ENCODE data around the gene TMEM18. TPM values are rescaled to one million over a fixed set of nuclear protein-coding genes. Genes with fewer than 3 reads are reported as not detected.
A peak's percentile ranks its signal among the peaks of the same experiment; 100 is the strongest.

The TMEM18 gene
- total RNA-seq, 1 donor from 2014 or later, result 18.0 TPM

DNA sequence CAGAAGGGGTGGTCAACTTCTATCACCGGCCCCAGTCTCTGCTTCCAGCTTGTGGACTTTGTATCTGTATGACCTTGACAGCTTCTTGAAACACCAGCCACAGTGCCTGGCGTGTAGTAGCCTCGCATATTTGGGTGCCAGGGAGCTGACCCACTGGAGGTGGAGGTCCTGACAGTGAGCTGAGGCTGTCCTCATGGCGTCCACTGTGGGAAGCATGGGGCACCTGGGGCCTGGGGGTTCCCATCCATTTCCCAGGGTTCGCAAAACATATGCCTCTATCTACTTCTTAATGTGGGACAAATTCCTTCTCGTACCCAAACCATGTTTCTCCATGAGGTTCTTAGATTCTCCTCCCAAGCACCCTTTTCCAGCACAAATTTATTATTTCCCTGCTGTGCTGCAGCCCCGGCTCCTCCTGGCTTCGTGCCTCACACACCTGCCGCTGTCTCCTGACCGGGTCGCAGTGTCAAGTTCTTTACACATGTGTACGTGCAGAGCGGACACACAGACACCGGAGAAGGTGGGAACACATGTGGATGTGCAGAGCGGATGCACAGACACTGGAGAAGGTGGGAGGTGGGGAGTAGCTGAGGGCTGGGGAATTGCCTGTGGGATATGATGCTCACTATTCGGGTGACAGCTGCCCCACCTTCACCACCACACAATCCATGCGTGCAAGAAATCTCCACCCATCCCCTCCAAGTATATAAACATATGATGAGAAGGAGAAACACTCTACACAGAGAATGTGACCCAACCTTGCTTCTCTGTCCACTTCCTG, 23.4 kb downstream of the TMEM18 start:
- no peak for DNase-seq (ENCODE audit: low read depth)

DNA sequence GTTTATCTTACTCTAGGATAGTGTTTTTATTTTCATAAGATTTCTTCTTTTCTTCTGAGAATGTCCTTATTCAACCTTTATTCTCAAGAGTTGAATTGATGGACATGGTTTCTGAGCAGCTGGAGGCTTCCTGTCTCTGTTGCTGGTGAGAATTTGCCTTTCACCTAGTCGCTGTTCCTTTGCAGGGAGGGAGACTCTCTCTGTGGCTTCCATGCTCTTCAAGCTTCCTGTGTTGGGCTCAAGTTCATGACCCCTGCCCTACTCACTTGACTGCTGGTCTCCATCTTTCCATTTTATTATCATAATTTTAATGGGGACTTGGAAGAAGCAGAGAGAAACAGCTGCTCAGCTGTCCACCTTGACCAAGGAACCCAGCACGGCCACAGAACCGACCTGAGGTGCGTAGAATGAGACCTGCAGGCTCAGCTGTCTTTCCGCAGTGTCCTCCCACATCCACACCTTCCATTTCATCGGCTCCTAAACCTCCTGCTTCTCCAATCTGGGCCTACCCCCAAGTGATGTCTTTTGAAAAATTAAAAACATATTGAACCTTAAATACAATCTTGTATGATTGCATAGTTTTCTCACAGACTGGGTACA, 24.2 kb downstream of the TMEM18 start:
- DNase-seq (ENCODE audit: low read depth), result no peak

DNA sequence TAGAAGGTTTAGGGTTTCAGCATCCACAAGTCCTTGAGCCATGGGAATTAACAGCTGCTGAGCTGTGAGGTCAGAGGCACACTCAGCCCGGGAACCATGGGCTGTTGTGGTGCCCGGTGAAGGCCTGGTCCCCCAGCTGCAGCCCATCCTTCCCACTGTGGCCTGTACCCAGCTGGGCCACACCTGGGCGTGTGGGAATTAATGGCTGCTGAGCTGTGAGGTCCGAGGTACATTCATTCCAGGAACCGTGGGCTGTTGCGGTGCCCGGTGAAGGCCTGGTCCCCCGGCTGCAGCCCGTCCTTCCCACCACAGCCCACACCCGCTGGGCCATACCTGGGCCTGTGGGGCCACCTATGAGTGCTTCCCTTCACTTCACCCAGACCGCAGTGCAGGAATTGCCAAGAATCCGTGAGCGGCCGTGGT, 25.2 kb downstream of the TMEM18 start:
- peak; percentile 64 for DNase-seq (ENCODE audit: low read depth)

DNA sequence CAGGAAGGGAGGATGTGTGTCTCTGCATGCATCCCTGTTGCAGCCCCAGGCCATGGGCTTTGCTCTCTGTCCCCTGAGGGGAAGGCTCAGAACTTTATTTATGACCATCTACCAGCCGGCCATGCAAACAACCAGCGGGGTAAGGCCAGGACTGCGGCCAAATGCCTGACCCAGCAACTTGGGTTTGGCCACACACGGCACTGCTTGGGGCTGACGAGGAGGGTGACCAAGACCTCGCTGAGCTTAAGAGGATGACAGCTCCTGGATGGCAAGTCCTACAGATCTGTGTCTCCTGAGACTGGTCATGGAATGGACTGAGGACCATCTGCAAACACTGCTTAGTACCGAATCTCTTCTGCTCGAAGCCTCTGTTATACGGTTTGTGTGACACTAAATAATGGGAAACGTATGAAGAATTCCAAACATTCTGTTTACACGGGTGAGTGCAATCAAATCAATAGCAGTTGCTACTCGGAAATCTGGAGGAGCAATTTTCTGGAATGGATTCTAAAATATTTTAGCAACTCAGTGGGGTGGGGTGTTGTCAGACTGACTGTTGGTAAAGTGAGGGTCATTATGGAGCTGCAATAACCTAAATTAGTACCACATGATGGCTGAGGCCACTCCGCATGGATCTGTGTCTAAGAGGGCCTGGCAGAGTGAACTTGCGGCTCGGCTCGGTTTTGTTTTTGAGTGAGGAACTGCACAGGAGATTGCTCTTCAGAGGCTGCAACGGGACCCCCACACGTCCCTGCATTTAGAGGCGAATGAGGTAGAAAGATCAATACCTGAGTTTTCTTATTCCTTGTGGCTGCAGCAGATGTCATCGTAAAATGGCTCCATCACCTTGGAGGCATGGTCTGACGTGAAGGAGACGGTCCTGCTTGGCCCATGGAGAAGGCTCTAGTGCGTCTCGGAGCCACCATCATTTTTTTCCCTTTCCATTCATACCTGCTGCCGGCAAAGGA, 26.6 kb downstream of the TMEM18 start:
- DNase-seq (ENCODE audit: low read depth), result no peak

DNA sequence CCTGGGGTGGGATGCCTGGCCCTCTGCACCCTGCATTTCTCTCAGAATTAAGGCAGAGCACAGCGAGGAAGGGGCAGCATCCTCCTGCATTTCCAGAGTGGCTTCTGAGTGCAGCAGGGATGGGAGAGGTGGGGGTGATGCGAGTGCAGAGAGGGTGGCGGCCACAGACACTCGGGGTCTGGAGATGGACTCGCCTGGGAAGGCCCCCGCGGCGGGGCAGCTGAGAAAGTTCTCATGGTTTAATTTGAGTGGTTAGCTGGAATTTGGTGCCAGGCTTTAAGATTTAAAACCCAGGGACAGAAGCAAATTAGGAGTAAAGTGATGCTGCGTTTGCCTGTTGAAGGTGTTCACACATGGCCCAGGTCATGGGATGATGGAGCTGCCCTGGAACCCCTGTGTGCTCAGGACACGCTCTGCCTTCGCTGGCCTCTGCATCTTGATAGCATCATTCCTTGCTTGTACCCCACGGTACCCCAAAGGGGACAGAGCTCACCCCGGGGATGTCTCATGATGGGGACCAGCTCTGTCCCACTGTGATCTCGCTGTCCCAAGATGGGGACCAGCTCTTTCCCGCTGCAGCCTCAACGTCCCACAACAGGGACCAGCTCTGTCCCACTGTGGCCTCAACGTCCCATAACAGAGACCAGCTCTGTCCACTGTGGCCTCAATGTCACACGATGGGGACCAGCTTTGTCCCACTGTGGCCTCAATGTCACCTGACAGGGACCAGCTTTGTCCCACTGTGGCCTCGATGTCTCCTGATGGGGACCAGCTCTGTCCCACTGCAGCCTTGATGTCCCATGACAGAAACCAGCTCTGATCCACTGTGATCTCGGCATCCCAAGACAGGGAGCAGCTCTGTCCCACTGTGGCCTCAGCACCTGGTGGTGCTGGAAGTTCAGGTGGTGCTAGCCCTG, 27.5 kb downstream of the TMEM18 start:
- DNase-seq (ENCODE audit: low read depth), result no peak

DNA sequence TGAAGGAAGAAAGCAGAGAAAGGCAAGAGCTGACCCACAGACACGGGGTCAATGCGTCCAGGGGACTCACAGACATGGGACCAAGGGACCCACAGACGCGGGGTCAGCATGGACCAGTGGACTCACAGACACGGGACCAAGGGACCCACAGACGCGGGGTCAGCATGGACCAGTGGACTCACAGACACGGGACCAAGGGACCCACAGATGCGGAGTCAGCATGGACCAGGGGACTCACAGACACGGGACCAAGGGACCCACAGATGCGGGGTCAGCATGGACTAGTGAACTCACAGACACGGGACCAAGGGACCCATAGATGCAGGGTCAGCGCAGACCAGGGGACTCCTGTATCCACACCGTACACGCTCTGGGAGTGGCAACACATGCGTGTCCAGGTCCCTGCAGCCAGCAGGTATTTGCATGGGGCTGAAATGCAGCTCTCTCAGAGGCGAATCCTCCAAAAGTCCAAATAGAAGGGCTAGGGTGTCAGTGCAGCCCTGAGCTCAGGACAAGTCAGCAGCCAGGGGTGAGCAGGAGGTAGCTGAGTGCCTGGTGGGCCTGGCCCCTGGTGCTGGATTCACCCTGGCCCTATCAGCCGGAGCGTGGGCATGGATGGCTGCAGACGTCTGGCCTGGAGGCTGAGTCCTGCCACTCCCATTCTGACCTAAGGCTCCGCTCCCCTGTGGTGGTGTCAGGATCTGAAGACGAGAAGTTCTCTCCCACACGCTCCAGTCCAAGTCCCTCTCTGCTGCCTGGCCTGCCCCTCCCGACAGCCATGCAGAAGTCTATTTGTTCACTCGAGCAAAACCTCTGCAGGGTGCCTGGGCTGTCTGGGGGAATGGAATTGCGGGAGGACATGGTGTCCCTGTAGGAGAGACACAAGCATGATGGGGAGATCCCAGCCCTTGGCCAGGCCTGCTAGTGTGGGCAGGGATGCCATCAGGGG, 28.5 kb downstream of the TMEM18 start:
- no peak for DNase-seq (ENCODE audit: low read depth)

DNA sequence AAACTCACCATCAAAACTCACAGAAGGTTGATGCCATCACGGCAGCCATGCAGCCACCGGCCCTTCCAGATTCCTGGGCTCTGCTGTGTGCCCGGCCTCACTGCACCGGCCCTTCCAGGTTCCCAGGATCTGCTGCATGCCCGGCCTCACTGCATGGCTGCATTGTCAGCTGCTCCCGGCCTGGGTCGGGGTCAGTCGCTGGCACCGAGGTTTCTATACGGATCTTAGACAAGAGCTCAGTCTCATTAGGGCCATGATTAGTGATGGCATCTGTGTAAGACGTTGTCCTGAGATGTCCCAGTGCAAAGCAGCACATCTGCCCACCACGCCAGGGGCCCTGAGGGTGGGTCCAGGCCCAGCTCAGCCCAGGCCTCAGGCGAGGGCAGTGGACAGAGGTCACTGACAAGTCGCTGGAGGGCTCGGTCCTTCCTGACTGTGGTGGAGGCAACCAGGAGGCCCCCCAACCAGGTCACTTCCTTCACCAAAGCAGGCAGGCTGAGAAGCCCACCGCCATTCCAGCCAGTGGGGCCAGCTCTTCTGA, 29.4 kb downstream of the TMEM18 start:
- DNase-seq (ENCODE audit: low read depth), result no peak

GRCh38 chr2:647003-647560, 30.1 kb downstream of the TMEM18 start:
- DNase-seq (ENCODE audit: low read depth), result no peak

DNA sequence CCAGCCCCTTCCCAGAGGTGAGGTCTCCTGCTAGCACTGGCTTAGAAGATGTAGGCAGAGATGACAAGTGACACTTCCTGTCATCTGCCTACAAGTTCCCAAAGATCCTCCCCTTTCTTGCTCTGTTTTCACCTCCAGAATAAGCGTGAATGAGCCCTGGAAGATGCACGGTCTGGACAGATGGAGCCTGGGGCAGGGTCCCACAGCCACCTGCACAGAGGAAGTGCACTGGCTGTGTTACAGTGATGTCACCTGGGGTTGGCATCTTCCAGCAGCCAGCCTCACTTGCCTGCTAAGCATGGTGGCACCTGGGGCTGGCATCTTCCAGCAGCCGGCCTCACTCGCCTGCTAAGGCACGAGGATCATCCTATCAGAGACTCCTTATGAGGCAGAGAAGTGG, 32.3 kb downstream of the TMEM18 start:
- no peak for DNase-seq (ENCODE audit: low read depth)

DNA sequence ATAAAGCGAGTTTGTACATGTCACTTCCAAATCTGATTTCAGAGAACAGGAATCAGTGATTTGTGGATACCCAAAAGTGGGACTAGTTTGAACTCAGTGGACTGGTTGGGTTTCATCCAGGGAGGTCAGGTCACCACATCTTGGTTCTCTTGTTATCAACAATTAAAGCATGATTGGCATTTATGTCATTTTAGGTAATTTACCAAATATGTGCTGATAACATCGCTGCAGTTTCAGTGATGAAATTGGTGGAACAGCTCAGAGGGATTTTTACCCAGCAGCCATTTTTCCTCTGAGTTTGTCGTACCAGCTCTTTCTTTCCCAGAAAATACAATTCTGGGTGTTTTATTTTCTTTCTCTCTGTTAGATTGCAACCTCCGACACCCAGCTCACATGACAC, 33.4 kb downstream of the TMEM18 start:
- no peak for DNase-seq (ENCODE audit: low read depth)

DNA sequence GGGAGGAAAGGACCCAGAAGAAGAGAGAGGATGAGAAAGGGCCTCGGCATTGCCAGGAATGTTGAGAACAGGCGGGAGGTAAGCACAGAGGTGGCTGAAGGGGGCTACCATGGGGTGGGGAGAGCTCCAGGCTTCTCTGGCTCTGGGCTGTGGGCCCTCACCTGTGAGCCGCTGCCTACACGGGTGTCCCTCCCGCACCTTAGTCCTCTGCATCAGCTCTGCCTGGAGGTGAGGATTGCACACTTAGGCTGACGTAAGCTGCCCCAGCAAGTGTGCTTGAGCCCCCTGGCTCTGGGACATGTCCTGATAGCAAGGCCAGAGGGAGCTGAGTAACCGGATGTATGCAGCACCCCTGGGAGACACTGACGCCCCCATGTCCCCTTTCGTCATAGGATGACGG, 33.9 kb downstream of the TMEM18 start:
- no peak for DNase-seq (ENCODE audit: low read depth)

- no peak for DNase-seq (ENCODE audit: low read depth)
Observed at GRCh38 chr2:641872-642815, 35.1 kb downstream of the TMEM18 start.

- no peak for DNase-seq (ENCODE audit: low read depth)
Observed at GRCh38 chr2:641164-641871, 35.9 kb downstream of the TMEM18 start.

- no peak for DNase-seq (ENCODE audit: low read depth)
Observed at GRCh38 chr2:639703-640102, 37.5 kb downstream of the TMEM18 start.

- DNase-seq (ENCODE audit: low read depth), result no peak
Observed at GRCh38 chr2:637804-638203, 39.4 kb downstream of the TMEM18 start.

GRCh38 chr2:637406-637776, 39.8 kb downstream of the TMEM18 start:
- no peak for DNase-seq (ENCODE audit: low read depth)
